ENCODE results near the gene DSE.

Gene DSE

DNA sequence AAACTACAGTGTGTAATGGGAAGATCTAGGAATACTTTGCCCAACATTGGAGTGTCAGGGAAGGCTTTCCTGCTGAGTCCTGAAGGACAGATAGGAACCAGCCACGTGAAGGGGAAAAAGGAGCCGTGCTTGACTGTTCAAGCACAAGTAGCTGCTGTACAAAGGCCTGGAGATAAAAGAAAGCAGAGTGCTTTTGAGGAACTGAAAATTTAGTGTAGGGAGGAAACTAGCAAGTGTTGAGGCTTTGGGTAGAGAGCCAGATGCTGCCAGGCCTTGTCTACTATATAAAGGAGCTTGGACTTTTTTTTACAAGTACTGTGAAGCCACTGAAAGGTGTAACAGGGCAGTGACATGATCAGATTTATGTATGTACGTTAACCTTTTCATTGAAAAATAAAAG lies 39.0 kb downstream of the DSE start:
- DNase-seq (ENCODE audit: low read depth in 2 of 2): no peak

DNA sequence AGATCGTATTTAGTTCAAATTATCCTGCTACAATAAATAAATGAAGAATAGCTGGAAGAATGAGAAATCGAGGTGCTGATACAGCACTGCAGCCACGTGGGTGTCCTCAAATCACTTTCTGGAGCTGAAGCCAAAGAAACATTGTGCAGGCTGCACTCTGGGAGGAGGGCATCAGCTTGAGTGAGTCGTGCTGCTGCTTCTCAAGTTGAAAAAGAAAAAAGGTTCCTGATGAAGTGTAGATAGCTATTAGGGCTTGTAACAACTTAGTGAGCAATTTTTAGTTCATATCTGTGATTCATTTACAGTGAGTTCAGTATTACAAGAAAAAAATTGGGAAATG lies 40.5 kb downstream of the DSE start:
- no peak for DNase-seq (ENCODE audit: low read depth in 2 of 2)

DNA sequence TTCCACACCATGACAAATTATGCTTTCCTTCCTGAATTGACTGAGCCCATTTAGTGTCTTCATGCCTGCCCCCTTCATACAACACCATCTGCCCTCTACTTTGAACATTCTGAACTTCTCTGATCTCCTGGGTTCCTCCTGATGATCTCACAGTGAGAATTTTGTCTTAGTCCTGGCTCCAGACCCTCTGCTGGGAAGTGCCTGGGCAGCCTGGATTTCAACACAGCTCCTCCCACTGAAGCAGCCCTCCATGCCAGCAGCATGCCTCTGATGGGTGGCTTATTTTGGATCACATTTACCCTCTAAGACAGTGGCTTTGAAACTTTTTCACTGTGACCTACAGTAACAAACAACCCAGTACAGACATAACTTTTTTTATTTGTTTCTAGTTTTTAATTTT lies 41.5 kb downstream of the DSE start:
- no peak for DNase-seq (ENCODE audit: low read depth in 2 of 2)

DNA sequence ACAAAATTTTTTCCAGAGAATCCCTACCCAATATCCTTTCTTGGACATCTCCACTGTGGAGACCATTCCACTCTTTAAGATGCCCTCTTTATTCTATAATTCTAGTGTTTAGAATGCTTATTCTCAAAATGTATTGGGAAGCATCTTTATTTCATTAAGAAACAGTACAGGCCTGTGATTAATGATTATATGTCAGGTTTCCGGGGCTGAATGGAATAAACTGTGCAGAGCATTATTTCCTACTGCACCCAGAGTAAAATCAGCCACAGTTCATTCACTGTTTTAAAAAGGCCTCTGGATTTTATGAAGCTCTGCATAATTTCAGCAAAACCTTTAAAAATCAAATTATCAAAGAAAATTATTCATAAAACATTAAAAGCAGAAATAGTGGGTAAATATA lies 42.6 kb downstream of the DSE start:
- no peak for DNase-seq (ENCODE audit: low read depth in 2 of 2)

DNA sequence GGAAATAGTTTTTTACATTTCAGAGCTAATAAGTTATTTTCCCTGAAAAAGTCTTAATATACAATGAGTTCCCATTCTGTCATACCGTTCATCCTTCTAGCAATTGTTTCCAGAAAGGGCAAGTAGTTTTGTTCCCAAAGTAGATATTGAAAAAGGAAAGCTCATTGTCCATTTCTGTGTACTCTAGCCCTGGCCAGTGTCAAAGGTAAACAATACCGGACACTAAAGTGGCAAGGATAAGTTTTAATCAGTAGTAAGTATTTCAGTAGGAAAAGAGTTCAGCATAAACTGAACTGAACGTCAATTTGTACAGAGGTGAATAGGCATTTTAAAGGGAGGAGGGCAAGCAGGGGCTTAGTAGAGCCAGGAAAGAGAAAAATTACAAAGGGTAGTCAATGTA lies 46.9 kb downstream of the DSE start:
- DNase-seq (ENCODE audit: low read depth in 2 of 2): no peak

DNA sequence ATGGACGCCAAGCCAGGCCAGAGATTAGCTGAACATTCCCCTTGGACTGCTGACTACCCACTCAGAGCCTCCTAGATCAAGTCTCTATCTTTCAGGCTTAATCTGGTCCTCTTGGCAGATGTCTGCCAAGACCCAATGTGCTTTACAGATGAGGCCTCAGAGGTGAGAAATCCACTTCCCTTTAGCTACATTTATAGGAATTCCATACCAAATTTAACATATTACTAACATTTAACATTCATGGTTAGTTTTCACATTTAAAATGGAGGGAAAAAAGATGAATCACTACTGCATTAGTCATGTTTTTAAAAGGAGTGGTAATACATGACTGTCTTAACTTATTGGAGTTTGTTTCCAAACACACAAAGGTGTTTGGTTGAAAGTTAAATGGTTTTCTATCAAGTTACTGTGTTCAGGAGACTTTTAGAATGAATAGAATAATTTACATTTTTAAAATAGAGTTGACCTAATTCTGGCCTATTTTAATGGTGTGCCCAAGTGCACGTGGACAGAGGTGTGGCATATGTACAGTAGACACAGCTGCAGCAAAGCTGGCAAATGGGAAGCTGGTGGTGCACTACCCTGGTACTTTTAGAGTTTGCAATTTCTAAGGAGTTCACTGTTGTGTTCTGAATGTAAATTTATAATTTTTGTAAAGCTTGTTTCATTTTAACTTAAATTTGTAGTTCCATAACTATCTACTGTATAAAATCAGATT lies 48.5 kb downstream of the DSE start:
- no peak for DNase-seq (ENCODE audit: low read depth in 2 of 2)

DNA sequence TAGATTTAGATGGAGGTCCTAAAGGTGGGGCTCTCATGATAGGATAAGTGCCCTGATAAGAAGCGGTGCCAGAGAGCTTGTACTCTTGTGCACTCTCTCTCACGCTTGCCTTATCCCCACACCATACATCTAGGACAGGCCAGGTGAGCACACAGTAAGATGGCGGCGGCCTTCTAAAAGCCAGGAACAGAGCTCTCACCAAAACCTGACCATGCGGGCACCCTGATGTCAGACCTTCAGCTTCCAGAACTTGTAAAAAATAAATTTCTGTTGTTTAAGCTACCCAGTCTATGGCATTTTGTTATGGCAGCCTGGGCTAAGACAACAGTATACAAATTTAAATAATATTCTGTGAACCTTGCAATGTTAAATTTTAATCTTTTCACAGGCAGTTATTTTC lies 49.6 kb downstream of the DSE start:
- DNase-seq (ENCODE audit: low read depth in 2 of 2): no peak

DNA sequence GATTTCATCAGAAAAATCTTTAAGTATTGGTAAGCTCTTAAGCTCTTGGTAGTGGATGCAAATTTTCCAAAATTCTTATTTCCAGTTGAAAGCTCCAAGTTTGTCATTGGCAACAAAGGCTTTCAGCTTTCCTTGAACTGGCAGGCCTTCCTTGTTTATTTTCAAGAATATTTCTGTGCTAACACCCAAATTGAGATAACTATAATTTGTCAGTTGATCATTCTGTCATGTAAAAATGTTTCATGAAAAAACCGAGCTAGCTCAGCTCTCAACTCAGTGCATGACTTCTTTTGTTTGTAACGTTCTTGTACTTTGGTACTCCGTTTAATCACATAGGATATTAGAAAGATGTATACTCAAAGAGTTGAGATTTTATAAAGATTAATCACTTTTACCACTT lies 51.5 kb downstream of the DSE start:
- no peak for DNase-seq (ENCODE audit: low read depth in 2 of 2)

DNA sequence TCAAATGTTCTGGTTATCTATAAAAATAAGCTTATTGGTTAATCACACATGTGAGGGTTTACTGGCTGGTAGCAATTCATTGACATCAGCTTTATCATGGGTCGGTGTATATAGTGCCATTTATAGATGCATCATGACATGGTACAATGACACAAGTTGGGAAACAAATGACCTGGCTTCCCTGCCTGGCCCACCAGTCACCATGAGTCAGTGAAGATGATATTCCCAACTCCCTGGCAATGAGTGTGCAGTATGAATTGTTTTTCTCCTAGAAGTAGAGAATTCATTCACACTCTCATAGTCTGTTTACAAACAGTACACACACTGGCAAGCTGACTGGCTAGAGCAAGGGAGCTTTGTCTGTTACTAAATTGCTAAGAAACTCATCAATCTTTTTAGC lies 53.3 kb downstream of the DSE start:
- DNase-seq (ENCODE audit: low read depth in 2 of 2): no peak

DNA sequence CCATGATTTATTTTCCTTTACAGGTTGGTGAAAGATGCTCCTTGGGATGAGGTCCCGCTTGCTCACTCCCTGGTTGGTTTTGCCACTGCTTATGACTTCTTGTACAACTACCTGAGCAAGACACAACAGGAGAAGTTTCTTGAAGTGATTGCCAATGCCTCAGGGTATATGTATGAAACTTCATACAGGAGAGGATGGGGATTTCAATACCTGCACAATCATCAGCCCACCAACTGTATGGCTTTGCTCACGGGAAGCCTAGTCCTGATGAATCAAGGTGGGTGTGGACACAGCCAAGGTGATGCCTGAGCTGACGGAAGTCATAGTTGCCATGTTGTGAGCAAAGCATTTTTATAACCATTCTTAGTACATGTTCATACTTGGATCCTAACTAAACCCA lies 55.8 kb downstream of the DSE start:
- no peak for DNase-seq (ENCODE audit: low read depth in 2 of 2)

DNA sequence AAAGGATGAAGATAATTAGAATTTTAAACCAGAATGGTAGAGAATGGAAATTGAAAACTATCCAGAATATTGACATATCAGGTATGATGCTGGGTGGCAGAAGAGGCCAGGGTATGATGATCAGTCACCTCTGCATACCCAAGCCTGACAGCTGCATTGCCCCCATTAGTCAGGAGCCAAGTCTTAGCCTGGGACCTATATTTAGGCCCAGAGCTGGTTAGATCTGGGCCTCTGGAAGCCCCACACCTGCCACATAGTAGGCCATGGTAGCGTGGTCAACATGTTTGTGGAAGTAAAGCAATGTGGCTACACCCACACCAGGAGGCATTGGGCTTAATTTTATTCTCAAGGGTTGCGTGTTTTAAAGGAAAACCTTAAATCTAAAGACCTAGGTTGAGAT lies 58.4 kb downstream of the DSE start:
- no peak for DNase-seq (ENCODE audit: low read depth in 2 of 2)

DNA sequence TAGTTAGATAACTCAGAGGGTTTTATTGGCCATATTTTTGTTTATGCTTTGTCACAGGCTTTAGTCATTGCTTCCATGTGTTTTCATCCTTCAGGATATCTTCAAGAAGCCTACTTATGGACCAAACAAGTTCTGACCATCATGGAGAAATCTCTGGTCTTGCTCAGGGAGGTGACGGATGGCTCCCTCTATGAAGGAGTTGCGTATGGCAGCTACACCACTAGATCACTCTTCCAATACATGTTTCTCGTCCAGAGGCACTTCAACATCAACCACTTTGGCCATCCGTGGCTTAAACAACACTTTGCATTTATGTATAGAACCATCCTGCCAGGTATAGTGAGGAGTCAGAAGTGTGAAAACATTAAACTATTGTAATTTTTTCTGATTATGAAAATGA lies 60.1 kb downstream of the DSE start:
- DNase-seq (ENCODE audit: low read depth in 2 of 2): no peak

DNA sequence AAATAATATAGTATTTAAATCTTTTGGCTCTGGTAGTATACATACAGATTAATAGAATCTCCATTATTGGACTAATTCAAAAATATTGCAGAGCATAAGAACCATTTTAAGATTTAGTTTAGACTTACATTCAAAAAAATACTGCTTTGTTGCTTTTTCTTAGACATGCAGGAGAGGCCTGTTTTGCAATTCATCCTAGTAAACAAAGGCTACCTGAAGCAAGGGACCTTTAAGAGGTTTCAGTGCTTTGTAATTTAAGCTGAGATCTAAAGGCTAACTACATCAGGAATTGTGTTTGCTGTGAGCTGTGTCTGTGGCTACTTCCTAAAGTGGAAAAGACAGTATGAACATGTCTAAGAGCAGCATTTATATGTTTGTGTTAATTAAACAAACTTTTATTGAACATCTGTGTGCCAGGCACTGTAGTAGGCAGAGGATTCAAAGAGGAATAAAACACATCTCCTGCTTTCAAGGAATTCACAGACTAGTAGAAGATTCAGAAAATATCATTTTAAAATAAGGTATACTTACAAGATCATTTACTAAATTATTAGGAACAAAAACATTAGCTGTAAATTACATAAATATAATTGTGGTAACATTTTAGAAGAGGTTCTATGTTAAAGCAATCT lies 61.3 kb downstream of the DSE start:
- DNase-seq (ENCODE audit: low read depth in 2 of 2): no peak

DNA sequence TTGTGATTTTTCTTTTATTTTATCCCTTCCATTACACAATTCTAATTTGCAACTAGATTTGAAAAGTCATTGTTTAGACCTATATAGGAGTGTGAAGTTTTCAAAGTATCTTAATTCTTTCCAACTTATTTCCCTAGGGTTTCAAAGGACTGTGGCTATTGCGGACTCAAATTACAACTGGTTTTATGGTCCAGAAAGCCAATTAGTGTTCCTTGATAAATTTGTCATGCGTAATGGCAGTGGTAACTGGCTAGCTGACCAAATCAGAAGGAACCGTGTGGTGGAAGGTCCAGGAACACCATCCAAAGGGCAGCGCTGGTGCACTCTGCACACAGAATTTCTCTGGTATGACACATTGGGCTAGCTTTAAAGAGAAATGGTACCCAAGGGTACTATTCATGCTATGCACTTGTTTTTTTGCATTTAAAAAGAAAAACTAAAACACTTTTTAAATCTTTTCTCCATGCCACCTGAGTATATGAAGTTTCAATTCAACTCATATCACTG lies 62.5 kb downstream of the DSE start:
- no peak for DNase-seq (ENCODE audit: low read depth in 2 of 2)

DNA sequence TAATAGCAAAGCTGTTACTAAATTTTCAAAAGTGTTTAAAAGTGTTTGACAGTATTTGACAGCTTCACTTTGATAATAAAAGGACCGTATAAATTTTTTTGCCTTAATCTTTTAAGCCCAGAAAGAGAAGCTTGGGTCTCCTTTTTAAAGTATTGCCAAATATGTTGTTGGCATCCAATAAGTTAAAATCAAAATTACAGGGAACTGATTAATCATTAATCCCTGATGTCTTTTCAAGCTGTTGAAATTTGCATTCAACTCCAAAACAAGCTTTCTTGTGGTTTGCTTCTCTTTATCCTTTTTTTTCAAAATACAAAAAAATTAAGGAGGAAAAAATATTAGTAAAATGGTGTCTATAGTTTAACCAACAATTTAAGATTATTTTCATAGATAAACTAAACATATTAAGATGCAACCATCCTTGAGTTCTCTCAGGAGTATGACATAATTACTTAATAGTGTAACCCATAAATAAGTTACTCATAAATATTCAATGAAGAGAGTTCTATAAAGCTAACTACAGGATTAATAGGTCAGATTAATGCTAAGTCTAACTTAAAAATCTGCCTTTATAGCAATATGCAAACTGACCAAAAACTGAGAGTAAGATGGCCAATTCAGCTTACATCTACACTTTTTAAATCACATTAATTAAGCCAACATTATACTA lies 63.4 kb downstream of the DSE start:
- DNase-seq (ENCODE audit: low read depth in 2 of 2): no peak

DNA sequence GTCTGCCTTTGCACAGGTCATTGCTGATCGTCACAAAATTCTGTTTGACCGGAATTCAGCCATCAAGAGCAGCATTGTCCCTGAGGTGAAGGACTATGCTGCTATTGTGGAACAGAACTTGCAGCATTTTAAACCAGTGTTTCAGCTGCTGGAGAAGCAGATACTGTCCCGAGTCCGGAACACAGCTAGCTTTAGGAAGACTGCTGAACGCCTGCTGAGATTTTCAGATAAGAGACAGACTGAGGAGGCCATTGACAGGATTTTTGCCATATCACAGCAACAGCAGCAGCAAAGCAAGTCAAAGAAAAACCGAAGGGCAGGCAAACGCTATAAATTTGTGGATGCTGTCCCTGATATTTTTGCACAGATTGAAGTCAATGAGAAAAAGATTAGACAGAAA lies 65.8 kb downstream of the DSE start:
- no peak for DNase-seq (ENCODE audit: low read depth in 2 of 2)

DNA sequence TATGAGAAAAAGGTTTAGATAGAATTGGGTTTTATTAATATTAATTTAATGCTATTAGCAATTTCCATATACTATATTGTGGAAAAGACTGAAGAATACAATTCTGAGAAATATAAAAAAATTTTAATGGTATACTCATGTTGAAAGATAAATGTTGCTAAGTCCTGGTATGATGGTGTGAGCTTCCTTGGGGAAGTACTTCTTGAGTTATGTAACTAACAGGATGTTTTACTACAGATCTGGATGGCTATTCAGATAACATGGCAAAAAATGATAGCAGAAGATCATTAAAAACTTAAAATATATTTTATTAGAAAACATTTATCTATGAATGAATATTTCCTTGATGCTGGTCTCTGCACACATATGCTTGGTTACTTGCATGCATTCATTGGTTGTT lies 66.9 kb downstream of the DSE start:
- no peak for DNase-seq (ENCODE audit: low read depth in 2 of 2)

DNA sequence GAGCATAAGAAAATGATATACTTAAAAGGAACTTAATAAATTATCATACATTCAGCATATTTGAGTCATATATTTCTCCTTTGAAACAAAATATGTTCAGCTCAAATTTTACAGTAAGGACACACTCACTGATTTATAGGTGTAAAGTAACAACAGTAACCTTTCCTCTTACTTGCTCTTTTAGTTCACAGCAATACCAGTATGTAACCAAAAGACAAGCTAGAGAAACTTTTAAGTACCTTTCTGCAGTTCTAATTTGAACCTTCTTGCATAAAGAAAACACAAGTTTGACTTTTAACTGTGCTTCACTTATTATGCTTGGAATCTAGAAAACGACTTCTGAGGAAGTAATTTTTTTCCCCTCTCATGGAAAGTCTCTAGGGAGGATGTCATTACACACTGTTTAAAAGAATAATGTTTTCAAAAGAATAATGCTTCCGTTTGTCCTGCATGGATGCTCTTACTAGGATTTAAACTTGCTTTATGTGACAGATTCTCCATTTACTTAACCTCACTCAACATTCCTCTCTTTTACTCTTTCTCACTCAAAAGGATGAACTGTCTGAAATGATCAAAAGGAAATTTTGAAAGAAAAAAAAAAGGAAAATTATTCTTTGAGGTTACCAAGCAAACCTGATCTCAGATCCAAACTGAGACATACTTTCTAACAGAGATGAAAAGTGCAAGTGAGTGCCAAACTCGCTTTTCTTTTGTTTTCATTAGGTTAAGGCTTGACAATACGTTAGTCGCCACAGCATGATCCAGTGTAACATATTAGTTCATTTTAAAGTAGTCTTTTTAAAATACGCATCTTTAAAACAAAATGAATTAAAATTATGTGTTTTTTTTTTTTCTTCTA lies 68.1 kb downstream of the DSE start:
- no peak for DNase-seq (ENCODE audit: low read depth in 2 of 2)

DNA sequence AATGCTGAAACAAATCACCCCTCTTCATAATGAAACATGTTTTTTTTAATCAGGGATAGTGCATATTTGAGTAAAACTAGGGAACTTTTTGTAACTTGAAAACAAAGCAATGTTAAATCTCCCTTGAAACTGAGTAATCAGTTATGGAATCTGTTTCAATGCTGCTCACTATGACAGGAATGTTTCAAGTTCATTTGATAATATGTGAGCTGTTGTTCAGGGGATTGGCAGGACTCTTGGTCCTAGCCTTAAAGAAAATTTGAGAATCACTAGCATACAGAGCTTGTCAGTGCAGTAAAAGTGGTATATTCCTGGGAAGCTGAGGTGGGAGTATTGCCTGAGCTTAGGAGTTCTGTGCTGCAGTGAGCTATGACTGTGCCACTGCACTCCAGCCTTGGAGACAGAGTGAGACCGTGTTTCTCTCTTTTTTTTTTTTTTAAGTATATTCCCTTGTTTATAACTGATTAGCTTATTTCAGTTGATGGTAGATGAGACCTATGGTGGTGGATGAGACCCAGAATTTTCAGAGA lies 68.8 kb downstream of the DSE start:
- DNase-seq (ENCODE audit: low read depth in 2 of 2): no peak

DNA sequence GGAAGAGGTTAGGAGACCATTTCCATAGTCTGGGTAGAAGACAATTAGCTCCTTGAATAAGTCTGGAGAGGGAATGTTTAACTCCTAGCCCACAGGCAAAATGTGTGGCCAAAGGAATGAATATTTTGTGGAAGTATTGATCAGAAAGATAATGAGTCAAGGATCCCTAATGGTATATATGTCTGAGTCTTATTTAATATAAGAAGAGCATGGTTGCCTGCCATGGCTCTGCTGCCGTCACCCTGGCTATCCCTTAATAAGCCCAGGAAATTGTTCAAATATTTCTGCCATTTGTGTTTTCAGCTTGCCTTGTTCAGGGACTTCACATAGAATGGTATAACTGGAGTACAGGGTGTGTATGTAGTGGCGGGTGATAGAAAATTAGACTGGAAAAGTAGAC lies 72.4 kb downstream of the DSE start:
- no peak for DNase-seq (ENCODE audit: low read depth in 2 of 2)

DNA sequence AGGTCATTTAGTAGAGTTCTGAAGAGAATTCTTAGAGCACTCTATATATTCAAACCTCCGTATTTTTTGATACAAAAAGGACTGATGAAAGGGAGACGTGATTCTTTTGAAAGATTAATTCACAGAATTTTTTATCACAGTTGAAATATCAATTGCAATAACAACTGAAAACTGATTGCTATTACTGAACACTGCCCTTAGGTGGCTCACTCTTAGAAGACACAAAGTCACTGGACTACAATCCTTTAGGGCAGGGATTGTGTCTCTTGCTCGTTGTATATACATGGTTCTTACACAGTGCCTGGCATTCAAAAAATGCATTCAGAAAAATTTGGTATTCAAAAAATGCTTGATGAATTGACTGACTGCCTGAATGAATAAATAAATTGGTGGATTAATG lies 73.3 kb downstream of the DSE start:
- no peak for DNase-seq (ENCODE audit: low read depth in 2 of 2)

DNA sequence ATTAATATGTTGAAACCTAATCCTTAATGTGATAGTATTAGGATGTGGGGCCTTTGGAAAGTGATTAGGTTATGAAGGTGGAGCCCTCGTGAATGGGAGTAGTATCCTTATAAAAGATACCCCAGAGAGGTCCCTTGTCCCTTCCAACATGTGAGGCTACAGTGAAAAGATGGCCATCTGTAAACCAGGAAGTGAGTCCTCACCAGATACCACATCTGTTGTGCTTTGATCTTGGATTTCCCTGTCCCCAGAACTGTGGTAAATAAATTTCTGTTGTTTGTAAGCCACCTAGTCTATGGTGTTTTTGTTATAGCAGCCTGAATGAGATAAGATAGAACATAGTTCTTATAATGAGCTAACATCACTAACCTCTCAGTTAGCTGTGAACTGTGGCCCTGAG lies 73.8 kb downstream of the DSE start:
- DNase-seq (ENCODE audit: low read depth in 2 of 2): no peak

Measured in activated CD8-positive, alpha-beta memory T cell treated with anti-CD3 and anti-CD28 coated beads for 4 hours (primary cell).